Measurements from ENCODE around the gene CCPG1. TPM values are rescaled to one million over a fixed set of nuclear protein-coding genes. Genes with fewer than 3 reads are reported as not detected.
"Not testable (repeated sequence)": the region's sequence is repeated elsewhere in the genome, so short reads cannot be mapped to it uniquely, and the experiment has no call there.

Gene CCPG1
- polyA plus RNA-seq (2012; ENCODE audit: missing spikeins): 9.5 TPM

- peak; percentile 79 for DNase-seq (ENCODE audit: insufficient read length)
- peak; percentile 52; the same call in 1 of the 2 replicates for TF ChIP-seq POLR2AphosphoS5 (IDR thresholded peaks at IDR 0.05; ENCODE audit: low read depth, low read length)
- TF ChIP-seq TAF1 (IDR thresholded peaks at IDR 0.05; ENCODE audit: borderline replicate concordance, low read depth, low read length): no peak
- peak; percentile 69; the same call in 1 of the 2 replicates for TF ChIP-seq POLR2A (IDR thresholded peaks at IDR 0.05; ENCODE audit: low read depth, low read length)
- FAIRE-seq: peak; percentile 92
Measured at GRCh38 chr15:55408012-55408928, at the start of gene CCPG1, which contains the start of gene PIERCE2. TSS of gene CCPG1 (minus strand) at chr15:55408359. CDS start at chr15:55389424, 18,935 bp downstream. TSS of gene PIERCE2 (plus strand) at chr15:55408495. CDS start at chr15:55408769, 274 bp downstream.

GRCh38 chr15:55457401-55458022 is 49.4 kb upstream of the CCPG1 start:
- DNase-seq (ENCODE audit: insufficient read length) (no peak), FAIRE-seq (no peak)
- no peak for TF ChIP-seq TAF1 (IDR thresholded peaks at IDR 0.05; ENCODE audit: borderline replicate concordance, low read depth, low read length)
- no peak for TF ChIP-seq POLR2AphosphoS5 (IDR thresholded peaks at IDR 0.05; ENCODE audit: low read depth, low read length)
- TF ChIP-seq POLR2A (IDR thresholded peaks at IDR 0.05; ENCODE audit: low read depth, low read length): no peak

GRCh38 chr15:55447030-55447394 is 38.9 kb upstream of the CCPG1 start:
- FAIRE-seq; DNase-seq (ENCODE audit: insufficient read length): not testable (repeated sequence)

- not testable (repeated sequence) for FAIRE-seq
Measured at GRCh38 chr15:55446379-55447029, 38.3 kb upstream of the CCPG1 start.

GRCh38 chr15:55445936-55446335 is 37.8 kb upstream of the CCPG1 start:
- FAIRE-seq: not testable (repeated sequence)

More at GRCh38 chr15:55446379-55447029, 38.3 kb upstream of the CCPG1 start:
- not testable (repeated sequence) for DNase-seq (ENCODE audit: insufficient read length)

GRCh38 chr15:55443141-55443540 is 35.0 kb upstream of the CCPG1 start:
- not testable (repeated sequence) for FAIRE-seq

More at GRCh38 chr15:55445936-55446335, 37.8 kb upstream of the CCPG1 start:
- not testable (repeated sequence) for DNase-seq (ENCODE audit: insufficient read length)

GRCh38 chr15:55434989-55435825 is 27.0 kb upstream of the CCPG1 start:
- no peak for DNase-seq (ENCODE audit: insufficient read length)
- peak; percentile 54 for FAIRE-seq
- no peak for TF ChIP-seq POLR2AphosphoS5 (IDR thresholded peaks at IDR 0.05; ENCODE audit: low read depth, low read length)
- no peak for TF ChIP-seq TAF1 (IDR thresholded peaks at IDR 0.05; ENCODE audit: borderline replicate concordance, low read depth, low read length)
- TF ChIP-seq POLR2A (IDR thresholded peaks at IDR 0.05; ENCODE audit: low read depth, low read length): no peak

More at GRCh38 chr15:55443141-55443540, 35.0 kb upstream of the CCPG1 start:
- DNase-seq (ENCODE audit: insufficient read length): not testable (repeated sequence)

GRCh38 chr15:55422089-55422488 is 13.9 kb upstream of the CCPG1 start:
- DNase-seq (ENCODE audit: insufficient read length) (no peak), FAIRE-seq (no peak)
- TF ChIP-seq POLR2AphosphoS5 (IDR thresholded peaks at IDR 0.05; ENCODE audit: low read depth, low read length) (no peak), POLR2A (IDR thresholded peaks at IDR 0.05; ENCODE audit: low read depth, low read length) (no peak), TAF1 (IDR thresholded peaks at IDR 0.05; ENCODE audit: borderline replicate concordance, low read depth, low read length) (no peak)

GRCh38 chr15:55420171-55420866 is 12.2 kb upstream of the CCPG1 start:
- TF ChIP-seq POLR2AphosphoS5 (IDR thresholded peaks at IDR 0.05; ENCODE audit: low read depth, low read length): no peak
- TF ChIP-seq POLR2A (IDR thresholded peaks at IDR 0.05; ENCODE audit: low read depth, low read length): no peak
- no peak for TF ChIP-seq TAF1 (IDR thresholded peaks at IDR 0.05; ENCODE audit: borderline replicate concordance, low read depth, low read length)
- DNase-seq (ENCODE audit: insufficient read length) (no peak), FAIRE-seq (no peak)

GRCh38 chr15:55417678-55418077 is 9.5 kb upstream of the CCPG1 start:
- DNase-seq (ENCODE audit: insufficient read length); FAIRE-seq: not testable (repeated sequence)

- not testable (repeated sequence) for DNase-seq (ENCODE audit: insufficient read length); FAIRE-seq
Measured at GRCh38 chr15:55408976-55409375, 817 bp upstream of the CCPG1 start.

Data from GM12892 (cell line).